ENCODE results near the gene IPMK.
A peak's percentile ranks its signal among the peaks of the same experiment; 100 is the strongest.
"Not testable (repeated sequence)": the region's sequence is repeated elsewhere in the genome, so short reads cannot be mapped to it uniquely, and the experiment has no call there.

Gene IPMK

DNA sequence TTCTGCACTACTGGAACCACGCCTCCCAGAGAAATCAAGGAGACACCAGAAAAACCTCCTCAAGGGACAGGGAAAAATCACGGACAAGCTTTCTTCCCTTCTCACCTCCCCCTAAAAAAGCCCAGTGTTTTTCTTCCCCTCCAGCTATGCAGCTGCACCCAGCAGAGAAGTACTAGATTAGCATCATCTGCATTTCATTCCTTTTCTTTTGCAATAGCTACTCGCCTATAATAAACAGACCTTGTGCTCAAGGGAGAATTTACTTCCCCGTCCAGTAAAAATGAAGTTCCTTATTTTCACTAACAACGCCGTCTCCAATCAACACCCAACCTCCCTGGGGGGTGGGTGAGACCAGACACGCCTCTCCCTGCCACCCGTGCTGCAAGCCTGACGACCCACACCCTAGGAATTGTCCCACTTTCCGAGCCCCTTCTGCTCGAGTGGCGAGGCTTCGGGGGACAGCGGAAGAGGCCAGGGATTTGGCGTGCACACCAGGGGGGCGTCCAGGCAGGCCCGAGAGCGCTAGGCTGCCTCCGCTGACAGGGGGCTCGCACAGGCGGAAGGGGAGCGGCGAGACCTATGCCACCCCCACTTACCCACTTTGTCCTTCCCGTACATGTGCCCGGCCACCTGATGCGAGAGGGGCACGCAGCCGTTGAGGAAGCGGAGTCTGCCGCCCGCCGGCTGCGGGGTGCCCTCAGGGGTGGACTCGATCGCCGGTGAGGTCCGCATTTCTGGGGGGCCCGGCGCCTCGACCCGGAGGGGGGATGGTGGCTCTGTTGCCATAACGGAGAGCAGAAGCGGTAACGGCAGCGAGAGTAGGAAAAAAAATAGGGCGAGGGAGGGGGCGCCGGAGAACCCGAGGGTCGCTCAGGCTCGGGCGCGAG lies 625 bp downstream of the IPMK start:
- peak in 1 of 2 experiments; percentile 12 for DNase-seq (ENCODE audit: low read depth in 2 of 2)

DNA sequence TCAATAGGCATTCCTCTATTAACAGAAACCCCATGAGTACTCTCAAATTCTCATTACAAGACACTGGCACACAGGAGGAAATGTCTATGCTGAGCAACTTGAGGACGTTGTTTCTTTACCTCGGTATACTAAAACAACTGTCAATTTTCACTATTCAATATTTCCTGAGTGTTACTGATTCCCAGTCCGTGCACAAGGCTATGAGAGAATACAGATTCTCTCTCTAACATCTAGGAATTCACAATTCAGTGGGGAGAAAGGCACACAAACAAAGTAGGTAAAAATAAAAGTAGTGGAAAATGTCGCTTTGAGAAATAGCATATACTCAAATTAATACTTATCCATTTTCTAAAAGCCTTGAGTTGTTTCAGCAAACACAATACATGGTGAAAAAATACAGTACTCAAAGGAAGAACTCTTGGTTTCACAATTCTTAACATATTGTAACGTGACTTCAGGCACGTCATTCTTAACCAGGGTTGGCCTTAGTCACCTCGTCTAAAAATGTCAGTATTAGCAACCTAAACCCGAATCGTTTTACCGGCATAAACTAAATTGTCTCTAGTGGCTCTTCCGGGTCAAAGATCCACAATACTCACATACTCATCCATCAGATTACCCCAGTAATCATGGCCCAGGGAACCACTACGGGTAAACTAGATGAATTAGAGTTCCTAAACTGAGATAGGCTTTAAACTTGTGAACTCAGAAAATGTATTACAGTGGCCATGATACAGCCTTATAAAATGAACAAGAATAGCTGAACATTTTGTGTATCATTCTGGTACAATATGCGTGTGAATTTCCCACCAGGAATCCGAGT lies 1.5 kb downstream of the IPMK start:
- no peak for DNase-seq (ENCODE audit: low read depth in 2 of 2)

DNA sequence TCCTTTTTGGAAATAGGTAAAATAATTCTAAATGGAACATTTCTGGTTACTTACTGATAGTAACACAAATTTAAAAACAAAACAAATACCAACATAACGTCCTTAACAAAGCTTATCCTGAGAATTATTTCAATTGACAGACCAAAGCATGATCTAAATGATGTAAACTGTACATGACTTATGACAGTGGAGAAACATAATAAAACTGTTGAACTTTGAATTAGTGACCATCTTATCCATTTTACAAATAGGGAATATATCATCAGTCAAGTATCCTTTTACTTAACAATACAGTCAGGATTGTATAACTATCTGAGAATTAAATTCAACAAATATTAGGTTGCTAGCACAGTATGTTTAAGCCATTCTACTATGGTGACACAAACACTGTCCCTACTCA lies 2.4 kb downstream of the IPMK start:
- no peak for DNase-seq (ENCODE audit: low read depth in 2 of 2)

DNA sequence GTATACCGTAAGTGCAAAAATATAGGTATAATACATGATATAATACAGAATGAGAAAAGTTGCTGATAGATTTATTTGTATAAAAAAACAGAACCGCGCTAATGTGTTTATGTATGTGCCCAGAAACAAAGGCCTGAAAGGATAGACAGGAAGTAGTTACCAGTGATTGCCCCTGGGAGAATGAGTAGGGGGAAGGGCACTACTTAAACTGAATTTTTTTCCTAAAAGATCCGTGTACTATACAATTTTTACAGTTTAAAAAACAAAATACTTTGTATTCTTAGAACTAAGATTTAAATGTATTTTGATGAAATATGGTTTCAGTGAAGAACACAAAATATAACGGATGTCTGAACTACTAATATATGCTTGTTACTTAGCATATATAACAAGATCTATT lies 2.9 kb downstream of the IPMK start:
- no peak for DNase-seq (ENCODE audit: low read depth in 2 of 2)

DNA sequence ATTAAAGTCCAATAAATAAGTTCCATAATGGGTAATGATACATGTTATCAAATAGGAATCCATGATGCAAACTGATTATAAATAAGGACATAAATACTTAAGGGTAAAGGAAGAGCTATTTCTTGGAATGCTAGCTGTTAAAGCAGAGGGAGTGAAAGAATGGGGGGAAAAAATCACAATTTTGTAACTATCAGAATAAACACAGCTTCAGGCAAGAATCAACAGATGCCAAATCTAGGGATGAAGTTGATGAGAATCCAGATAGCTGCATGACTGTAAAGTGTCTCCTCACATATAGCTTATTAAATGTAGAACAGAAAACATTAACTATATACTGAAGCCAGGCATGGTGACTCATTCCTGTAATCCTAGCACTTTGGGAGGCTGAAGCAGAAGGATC lies 4.9 kb downstream of the IPMK start:
- no peak for DNase-seq (ENCODE audit: low read depth in 2 of 2)

DNA sequence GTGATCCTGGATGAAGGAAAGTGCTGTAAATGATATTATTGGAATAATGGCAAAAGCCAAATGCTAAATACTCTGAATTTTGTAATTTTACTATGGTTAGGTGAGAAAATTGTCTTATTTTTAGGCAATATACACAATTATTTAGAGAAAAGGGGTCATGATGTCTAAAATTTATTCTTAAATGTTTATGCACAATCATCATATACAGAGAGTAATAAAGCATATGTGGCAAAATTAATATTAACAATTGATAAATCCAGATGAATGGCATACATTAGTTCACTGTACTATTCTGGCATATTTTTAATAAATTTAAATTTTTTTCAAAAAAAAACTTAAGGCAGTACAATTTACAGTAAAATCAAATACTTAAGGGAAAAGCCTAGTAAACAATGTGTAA lies 7.4 kb downstream of the IPMK start:
- DNase-seq (ENCODE audit: low read depth in 2 of 2) = no peak

DNA sequence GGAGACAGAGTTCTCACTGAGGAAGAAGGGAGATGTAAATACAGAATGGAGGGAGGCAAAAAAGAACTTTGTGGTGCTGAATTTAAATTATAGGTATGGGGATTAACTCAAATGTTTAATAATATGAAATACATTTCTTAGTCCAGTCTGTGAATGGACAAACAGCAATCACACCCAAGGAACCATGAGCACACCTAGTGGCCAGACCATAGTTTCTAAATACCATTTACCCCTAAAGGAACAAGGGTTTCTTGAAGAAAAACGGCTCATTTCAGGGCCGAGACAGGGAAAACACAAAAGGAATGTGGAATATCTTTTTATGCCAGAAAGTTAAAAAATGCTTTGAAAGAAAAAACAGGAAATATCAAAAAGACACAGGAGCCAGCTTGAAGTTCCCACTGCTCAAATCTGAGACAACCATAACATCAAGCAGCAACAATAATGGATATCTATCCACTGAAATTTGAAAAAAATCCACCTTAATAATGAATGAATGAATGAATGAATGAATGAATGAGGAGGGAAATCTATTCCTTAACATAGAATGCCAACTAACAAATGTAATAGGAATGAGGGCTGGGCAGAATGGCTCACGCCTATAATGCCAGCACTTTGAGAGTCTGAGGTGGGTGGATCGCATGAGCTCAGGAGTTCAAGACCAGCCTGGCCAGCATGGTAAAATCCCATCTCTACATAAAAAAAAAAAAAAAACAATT lies 8.6 kb downstream of the IPMK start:
- no peak for DNase-seq (ENCODE audit: low read depth in 2 of 2)

DNA sequence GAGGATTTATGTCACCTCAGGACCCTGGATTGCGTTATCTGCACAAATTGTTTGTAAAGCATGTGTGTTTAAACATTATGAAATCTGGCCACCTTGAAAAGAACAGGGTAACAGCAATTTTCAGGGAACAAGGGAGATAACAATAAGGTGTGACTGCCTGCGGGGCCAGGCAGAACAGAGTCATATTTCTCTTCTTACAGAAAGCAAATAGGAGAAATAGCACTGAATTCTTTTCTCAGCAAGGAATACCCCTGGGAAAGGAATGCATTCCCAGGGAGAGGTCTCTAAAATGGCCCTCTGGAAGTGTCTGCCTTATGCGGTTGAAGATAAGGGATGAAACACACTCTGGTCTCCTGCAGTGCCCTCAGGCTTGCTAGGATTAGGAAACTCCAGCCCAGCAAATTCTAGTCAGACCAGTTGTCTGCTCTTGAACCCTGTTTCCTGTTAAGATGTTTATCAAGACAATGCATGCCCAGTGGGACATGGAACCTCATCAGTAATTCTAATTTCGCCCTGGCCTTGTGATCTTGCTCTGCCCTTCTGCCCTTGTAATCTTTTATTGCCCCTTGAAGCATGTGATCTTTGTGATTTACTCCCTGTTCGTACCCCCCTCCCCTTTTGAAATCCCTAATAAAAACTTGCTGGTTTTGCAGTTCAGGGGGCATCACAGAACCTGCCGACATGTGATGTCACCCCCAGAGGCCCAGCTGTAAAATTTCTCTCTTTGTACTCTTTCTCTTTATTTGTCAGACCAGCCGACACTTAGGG lies 11.5 kb downstream of the IPMK start:
- not testable (repeated sequence) for DNase-seq (ENCODE audit: low read depth in 2 of 2)

DNA sequence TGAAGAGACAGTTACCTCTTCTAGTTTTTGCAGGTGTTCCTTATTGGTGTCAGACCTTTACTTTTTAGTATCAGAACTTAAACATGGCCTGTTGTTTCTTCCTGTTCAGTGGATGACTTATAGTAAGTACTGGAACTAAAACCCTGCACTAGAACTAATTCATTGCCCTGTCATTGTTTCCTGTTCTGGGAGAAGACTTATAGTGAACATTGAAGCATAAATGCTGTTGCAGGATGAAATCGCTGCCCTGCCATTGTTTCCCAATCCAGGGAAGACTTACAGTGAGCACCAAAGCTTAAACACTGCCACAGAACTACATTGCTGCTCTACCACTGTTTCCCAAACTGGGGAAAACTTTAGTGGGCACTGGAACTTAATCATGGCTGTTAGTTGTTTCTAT lies 13.1 kb downstream of the IPMK start:
- no peak for DNase-seq (ENCODE audit: low read depth in 2 of 2)

DNA sequence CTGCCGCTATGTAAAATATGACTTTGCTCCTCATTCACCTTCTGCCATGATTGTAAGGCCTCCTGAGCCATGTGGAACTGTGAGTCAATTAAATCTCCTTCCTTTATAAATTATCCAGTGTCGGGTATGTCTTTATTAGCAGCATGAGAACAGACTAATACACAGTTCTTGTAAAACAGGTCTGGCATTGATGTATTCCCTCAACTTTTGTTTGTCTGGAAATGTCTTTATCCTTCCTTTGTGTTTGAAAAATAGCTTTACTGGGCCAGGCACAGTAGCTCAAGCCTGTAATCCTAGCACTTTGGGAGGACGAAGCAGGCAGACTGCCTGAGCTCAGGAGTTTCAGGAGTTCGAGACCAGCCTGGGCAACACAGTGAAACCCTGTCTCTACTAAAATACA lies 14.5 kb downstream of the IPMK start:
- no peak for DNase-seq (ENCODE audit: low read depth in 2 of 2)

DNA sequence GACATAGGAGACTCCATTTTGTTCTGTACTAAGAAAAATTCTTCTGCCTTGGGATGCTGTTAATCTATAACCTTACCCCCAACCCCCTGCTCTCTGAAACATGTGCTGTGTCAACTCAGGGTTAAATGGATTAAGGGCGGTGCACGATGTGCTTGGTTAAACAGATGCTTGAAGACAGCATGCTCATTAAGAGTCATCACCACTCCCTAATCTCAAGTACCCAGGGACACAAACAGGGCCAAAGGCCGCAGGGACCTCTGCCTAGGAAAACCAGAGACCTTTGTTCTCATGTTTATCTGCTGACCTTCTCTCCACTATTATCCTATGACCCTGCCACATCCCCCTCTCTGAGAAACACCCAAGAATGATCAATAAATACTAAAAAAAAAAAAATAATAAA lies 23.0 kb downstream of the IPMK start:
- DNase-seq (ENCODE audit: low read depth in 2 of 2) = not testable (repeated sequence)

DNA sequence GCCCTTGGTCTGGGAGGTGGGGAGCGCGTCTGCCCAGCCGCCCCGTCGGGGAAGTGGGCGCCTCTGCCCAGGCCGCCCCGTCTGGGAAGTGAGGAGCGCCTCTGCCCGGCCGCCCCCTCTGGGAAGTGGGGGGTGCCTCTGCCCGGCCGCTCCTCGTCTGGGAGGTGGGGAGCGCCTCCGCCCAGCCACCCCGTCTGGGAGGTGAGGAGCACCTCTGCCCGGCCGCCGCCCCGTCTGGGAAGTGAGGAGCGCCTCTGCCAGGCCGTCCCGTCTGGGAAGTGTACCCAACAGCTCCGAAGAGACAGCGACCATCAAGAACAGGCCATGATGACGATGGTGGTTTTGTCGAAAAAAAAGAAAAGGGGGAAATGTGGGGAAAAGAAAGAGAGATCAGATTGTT lies 23.5 kb downstream of the IPMK start:
- DNase-seq (ENCODE audit: low read depth in 2 of 2) = not testable (repeated sequence)

DNA sequence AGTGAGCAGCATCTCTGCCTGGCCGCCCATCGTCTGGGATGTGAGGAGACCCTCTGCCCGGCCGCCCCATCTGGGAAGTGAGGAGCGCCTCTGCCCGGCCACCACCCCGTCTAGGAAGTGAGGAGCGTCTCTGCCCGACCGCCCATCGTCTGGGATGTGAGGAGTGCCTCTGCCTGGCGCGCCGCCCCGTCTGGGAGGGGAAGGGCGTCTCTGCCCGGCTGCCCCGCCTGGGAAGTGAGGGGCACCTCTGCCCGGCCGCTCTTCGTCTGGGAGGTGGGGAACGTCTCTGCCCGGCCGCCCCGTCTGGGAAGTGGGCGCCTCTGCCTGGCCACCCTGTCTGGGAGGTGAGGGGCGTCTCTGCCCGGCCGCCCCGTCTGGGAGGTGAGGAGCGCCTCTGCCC lies 23.9 kb downstream of the IPMK start:
- not testable (repeated sequence) for DNase-seq (ENCODE audit: low read depth in 2 of 2)

DNA sequence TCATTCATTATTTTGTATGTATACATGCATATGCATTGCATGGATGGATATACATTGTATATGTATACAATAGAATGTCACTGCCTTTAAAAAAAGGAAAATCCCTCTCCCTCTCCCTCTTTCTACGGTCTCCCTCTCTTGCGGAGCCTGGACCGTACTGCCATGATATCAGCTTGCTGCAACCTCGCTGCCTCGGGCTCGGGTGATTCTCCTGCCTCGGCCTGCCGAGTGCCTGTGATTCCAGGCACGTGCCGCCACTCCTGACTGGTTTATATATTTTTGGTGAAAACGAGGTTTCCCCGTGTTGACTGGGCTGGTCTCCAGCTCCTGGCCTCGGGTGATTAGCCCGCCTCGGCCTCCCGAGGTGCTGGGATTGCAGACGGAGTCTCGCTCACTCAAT lies 24.4 kb downstream of the IPMK start:
- DNase-seq (ENCODE audit: low read depth in 2 of 2) = no peak

DNA sequence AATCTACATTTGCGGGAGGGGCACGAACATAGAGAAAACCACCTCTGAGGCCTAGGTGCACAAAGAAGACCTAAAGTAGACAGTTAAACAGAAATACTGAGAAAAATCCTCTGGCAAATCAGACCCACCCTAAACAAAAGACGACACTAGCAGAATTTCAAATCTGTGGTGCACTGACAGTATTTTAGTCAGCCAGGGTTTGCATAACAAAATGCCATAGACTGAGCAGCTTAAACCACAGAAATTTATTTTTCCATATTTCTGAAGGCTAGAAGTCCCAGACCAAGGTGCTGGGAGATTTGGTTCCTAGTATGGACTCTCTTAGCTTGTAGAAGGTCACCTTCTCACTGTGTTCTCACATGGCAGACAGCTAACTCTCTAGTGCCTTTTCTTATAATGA lies 26.3 kb downstream of the IPMK start:
- DNase-seq (ENCODE audit: low read depth in 2 of 2) = no peak

DNA sequence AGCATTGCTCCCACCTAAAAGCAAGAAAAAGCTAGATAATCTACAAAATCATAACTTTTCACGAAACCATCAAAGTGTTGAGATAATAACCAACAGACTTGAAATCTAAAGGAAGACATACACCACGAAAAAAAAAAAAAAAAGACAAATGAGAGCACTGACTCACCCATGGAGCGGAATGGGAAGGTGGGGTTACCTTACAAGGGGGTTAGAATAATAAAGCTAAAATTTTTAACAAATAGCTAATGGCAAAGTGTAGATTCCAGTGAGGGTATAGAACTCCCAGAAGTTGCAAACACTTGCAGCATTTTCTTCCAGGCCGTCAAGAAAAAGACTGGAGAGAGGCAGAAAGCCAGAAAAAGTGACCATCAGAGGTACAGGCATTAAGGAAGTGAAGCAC lies 27.2 kb downstream of the IPMK start:
- DNase-seq (ENCODE audit: low read depth in 2 of 2) = no peak

DNA sequence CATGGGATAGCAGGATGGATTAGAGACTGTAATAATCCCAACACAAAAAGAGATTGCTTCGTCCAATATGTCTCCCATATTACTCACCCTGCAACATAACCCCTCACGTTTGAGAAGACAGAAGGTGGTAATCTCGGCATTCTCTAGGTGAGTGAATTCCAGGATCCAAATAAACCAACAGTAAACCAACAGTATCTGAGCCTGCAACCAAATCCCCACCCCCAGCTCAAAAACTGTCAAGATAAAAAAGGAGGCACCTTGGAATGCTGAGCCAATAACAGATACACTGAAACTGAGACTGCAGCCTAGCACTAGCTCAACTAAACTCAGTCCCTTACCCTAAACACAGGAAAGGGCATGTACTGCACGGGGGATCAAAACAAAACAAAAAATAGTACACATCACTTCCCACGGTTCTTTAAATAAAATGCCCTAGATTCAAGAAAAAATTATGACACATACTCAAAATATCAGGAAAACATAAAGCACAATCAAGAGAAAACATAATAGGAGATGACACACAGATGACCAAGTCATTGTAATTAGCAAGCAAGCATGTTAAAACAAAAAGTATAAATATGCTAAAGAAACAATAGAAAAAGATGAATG lies 28.0 kb downstream of the IPMK start:
- no peak for DNase-seq (ENCODE audit: low read depth in 2 of 2)

DNA sequence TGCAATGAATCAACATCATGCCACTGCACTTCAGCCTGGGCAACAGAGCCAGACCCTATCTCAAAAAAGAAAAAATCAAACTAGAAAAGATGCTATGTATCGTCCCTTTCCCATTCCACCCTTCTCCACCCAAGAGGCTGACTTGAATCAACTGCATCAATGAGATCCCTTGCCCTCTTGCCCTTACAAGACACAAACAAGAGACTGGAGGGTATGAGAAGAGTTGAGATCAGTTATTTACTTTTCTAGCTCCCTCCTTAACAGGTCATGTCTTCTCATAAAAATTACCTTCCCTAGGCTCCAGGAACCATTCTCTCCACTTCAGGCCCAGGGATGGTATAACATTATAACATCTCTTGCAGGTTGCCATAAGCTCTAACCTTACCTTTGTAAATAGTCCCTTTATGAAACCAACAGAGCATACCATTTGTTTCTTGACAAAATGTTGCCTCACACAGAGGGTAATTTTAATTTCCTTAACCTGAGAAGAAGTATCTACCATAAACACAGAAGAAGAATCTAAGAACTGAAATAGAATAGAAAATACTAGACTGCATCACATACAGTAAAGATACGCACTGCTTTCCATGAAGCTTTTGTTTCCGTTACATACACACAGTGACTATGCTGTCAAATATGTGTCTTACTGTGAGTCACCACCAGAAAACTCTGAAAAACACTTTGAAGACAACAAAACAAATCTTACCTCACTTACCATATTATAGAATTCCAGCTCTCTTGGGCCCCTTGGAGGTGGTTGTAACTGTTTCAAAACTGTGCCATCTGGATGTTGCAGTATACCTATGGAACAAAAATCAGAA lies 30.5 kb downstream of the IPMK start:
- DNase-seq (ENCODE audit: low read depth in 2 of 2) = no peak

DNA sequence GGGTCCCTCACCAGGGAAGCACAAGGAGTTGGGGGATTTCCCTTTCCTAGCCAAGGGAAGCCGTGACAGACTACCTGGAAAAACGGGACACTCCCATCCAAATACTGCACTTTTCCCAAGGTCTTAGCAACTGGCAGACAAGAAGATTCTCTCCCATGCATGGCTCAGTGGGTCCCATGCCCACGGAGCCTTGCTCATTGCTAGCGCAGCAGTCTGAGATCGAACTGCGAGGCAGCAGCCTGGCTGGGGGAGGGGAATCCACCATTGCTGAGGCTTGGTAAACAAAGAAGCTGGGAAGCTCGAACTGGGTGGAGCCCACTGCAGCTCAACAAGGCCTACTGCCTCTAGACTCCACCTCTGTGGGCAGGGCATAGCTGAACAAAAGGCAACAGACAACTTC lies 37.8 kb downstream of the IPMK start:
- DNase-seq (ENCODE audit: low read depth in 2 of 2) = not testable (repeated sequence)

DNA sequence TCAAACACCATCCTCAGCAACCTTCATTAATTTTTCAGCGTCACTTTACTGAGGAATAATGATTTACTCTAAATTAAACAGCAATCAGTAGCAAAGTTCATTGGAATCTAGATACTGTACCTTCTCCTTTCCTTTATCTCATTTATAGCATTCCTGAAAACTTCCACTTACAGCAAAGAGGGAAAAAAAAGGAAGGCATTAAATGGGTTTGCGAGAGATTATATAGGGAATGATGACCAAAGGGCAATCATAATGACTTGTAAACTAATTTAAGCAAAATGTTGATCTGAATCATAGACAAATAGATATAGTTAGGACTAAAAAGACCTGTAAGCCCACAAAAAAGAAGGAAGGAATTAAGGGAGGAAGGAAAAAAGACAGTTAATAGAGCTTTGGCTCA lies 42.0 kb downstream of the IPMK start:
- no peak for DNase-seq (ENCODE audit: low read depth in 2 of 2)

Measured in stimulated activated CD4-positive, alpha-beta T cell treated with anti-CD3 and anti-CD28 coated beads, Interleukin-12 subunit alpha, Interleukin-12 subunit beta, amount 100 ng/mL, for 24 hours (primary cell).